HG02571 (cell line): ENCODE measurements around the gene NFYC.

ENCODE experiments used
- ATAC-seq: cut with Tn5 transposase; IDR thresholded peaks from one replicate; pipeline ENCODE4 v1.9.1; 2021; ENCODE audit warnings: mild to moderate bottlenecking, moderate library complexity; ENCODE audit not compliant: unreplicated experiment

Gene NFYC

GRCh38 chr1:40756523-40756922 lies 65.0 kb downstream of the NFYC start:
- ATAC-seq = no peak

- no peak for ATAC-seq
Observed at GRCh38 chr1:40757084-40757483, 65.6 kb downstream of the NFYC start.

- no peak for ATAC-seq
Observed at GRCh38 chr1:40758004-40758403, 66.5 kb downstream of the NFYC start.

- ATAC-seq = no peak
Observed at GRCh38 chr1:40758578-40759343, 67.3 kb downstream of the NFYC start.

GRCh38 chr1:40760984-40761383 lies 69.5 kb downstream of the NFYC start:
- no peak for ATAC-seq

GRCh38 chr1:40762144-40762923 lies 70.8 kb downstream of the NFYC start:
- no peak for ATAC-seq

- no peak for ATAC-seq
Observed at GRCh38 chr1:40763742-40764532, 72.4 kb downstream of the NFYC start.

- ATAC-seq = no peak
Observed at GRCh38 chr1:40764981-40765380, 73.5 kb downstream of the NFYC start.

- ATAC-seq = no peak
Observed at GRCh38 chr1:40766017-40766416, 74.5 kb downstream of the NFYC start.

- ATAC-seq = no peak
Observed at GRCh38 chr1:40766560-40766959, 75.1 kb downstream of the NFYC start.

- ATAC-seq = no peak
Observed at GRCh38 chr1:40768146-40768990, 76.9 kb downstream of the NFYC start.

- ATAC-seq = no peak
Observed at GRCh38 chr1:40769815-40770214, 78.3 kb downstream of the NFYC start.

- ATAC-seq = no peak
Observed at GRCh38 chr1:40770296-40771070, 79.0 kb downstream of the NFYC start.

GRCh38 chr1:40772146-40772955 lies 80.8 kb downstream of the NFYC start:
- no peak for ATAC-seq

- ATAC-seq = no peak
Observed at GRCh38 chr1:40773748-40774265, 82.3 kb downstream of the NFYC start.

GRCh38 chr1:40774266-40774998 lies 82.9 kb downstream of the NFYC start:
- ATAC-seq = no peak

- no peak for ATAC-seq
Observed at GRCh38 chr1:40776236-40777072, 85.0 kb downstream of the NFYC start.
